ENCODE results near the gene CCDC50.

CCDC50 gene

DNA sequence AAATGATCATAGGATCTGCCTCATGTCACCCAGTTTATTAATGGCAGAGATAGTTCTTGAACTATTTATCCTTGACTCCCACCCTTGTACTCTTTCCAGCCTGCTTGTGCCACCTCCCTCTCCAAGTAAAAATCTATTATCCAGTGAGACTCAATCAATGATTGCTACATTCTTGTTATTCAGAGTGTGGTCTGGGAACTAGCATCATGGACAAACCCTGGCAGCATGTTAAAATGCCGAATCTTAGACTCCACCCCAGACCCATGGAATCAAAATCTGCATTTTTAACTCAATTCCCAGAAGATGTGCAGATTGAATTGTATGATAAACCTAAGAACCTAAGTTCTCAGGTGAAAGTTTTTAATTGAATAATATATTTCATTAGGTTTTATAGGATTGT lies 97.1 kb downstream of the CCDC50 start:
- DNase-seq (ENCODE audit: low spot score): no peak

DNA sequence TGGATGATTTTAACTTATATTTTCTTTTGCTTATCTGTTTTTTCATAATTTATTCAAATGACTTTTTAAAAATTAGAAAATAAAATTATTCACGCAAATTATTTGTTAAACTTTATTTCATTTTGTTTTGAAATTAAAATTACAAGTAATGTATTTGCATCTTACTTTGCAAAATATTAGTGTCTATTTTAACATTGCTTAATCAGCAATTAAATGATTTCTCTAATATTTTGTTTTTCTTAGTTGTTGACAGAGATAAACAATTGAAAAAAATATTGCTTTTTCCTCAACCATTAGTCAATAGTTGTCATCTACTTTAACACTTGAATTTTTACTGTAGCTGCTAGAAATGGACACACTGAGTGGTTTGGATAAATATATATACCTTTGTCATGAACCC lies 99.0 kb downstream of the CCDC50 start:
- DNase-seq (ENCODE audit: low spot score): no peak

GRCh38 chr3:191430103-191430502 lies 100.9 kb downstream of the CCDC50 start:
- no peak for DNase-seq (ENCODE audit: low spot score)

DNA sequence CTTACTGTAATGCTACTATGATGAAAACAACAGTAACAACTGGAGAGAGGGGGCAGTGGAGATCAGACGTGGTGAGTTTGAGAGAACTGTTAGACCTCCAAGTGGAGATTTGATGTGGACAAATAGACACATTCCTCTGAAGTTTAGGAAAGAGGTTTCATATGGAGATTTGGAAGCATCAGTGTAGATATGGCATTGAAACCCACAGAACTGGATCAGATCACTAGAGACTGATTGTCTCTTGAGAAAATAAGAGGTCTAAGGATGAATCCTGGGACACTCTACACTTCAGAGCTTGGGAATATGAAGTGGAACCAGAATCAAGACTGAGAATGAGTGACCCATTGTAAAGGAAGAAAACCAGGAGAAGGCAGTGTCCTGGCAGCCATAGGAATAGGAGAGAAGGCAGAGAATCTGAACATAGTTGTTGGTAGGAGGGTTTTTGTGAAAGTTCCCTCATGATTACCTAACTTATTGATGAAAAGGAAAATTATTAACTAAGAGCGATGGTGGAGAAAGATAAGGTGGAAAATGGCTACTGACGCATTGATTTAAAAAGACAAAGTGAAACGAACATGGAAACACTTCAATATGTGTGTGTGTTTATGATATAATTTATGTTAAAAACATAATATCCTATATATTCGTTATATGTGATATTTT lies 102.1 kb downstream of the CCDC50 start:
- no peak for DNase-seq (ENCODE audit: low spot score)

DNA sequence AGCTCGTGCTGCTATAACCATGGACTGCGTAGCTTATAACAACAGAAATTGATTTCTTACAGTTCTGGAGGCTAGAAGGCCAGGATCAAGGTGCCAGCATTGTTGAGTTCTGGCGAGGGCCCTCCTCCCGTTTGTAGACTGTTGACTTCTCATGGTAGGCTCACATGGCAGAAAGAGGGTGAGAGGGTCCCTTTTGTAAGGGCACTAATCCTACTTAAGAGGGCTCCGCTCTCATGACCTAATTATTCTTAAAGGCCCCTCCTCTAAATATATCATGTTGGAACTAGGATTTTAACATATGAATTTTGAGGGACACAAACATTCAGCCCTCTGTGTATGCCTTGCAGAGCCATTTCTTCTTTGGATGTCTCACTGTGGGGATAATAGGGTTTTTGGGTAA lies 103.0 kb downstream of the CCDC50 start:
- DNase-seq (ENCODE audit: low spot score): no peak

- DNase-seq (ENCODE audit: low spot score): no peak
These were observed 104.8 kb downstream of the CCDC50 start for GRCh38 chr3:191434024-191434423.

DNA sequence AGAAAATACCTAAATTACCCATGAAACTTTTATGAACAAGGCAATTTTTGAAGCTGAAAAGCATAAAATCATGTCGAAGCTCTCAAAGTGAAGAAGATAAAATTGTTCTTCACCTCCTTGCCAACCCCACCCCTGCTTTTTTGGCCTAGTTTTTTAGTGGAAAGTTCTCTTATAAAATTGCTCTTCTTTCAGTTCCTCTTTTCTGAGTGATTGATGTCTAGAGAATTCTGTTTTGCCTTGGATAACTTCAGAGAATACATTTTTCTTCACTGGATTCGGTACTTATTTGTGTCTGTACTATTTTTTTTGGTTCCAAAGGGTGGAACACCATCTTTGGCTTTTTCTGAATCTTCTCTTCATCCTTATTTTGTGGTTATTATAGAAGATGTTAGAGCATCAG lies 106.8 kb downstream of the CCDC50 start:
- DNase-seq (ENCODE audit: low spot score): no peak

- no peak for DNase-seq (ENCODE audit: low spot score)
These were observed 109.1 kb downstream of the CCDC50 start for GRCh38 chr3:191438150-191438814.

GRCh38 chr3:191440532-191440931 lies 111.3 kb downstream of the CCDC50 start:
- no peak for DNase-seq (ENCODE audit: low spot score)

DNA sequence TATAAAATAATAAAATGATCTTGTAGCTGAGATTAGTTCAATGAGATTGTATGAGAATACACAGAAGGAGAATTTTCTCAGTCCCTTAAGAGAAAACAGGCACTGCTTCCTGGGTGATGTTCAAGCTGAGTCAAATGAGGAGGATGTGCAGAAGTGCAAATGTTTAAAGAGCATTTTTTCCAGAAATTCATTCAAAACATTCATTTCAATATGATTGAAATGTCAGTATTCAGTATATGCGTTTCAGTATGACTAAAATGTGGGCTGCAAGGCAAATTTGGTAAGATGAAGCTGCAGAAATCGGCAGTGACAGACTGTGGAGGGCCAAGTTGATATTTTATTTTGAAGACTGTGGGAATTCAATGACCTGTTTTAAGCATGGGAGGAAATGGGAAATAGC lies 112.5 kb downstream of the CCDC50 start:
- no peak for DNase-seq (ENCODE audit: low spot score)

DNA sequence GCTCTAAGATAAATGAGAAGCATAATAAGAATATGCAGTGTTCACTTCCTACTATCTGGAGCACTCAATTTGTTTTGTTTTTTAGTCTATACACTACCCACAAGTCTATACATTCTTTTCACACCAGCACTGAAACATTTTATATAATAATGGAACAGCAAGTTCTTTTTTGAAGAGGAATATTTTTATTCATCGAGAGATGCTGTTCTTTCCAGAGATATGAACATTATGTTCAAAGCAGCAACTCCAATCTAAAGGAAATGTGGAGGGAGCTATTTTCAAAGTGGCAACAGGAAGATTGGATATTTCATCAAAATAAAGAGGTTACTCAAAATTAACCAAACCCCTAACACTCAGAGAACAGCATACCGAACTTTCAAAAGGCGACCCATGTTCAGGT lies 115.4 kb downstream of the CCDC50 start:
- DNase-seq (ENCODE audit: low spot score): no peak

Measured in CD4-positive, alpha-beta T cell treated with Interleukin-2 at 100 ng/mL for 4 hours (primary cell).